Measurements from ENCODE around the gene COBL. TPM values are rescaled to one million over a fixed set of nuclear protein-coding genes. Genes with fewer than 3 reads are reported as not detected.

Gene COBL
- total and polyA plus RNA-seq, 9 of the 15 experiments (the other 6 are each of a cell fraction or from before 2014, with no cell fraction given), result 0.01 to 2.4 (median 0.09) TPM; not detected in 3

DNA sequence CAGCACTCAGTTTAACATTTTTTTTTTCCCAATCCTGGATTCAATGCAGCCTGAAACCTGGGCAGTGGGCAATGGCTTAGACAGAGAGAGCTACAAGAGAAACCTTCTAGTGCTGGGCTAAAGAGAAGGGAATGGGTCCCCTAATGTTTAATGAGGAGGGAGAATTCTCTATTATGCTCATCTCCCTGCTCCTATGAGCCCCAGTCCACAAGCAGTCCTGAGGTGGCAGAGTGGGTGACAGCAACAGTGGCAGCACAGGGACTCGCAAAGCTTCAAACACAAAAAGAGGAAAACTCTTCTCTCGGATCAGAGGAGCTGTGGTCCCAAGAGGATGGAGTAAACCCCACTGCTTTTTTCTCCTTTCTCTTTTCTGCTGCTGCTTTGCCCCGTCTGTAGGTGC lies 36.5 kb downstream of the COBL start:
- H3K4me3 ChIP-seq, result no peak overlapping the region
- TF ChIP-seq, protein P1, sequence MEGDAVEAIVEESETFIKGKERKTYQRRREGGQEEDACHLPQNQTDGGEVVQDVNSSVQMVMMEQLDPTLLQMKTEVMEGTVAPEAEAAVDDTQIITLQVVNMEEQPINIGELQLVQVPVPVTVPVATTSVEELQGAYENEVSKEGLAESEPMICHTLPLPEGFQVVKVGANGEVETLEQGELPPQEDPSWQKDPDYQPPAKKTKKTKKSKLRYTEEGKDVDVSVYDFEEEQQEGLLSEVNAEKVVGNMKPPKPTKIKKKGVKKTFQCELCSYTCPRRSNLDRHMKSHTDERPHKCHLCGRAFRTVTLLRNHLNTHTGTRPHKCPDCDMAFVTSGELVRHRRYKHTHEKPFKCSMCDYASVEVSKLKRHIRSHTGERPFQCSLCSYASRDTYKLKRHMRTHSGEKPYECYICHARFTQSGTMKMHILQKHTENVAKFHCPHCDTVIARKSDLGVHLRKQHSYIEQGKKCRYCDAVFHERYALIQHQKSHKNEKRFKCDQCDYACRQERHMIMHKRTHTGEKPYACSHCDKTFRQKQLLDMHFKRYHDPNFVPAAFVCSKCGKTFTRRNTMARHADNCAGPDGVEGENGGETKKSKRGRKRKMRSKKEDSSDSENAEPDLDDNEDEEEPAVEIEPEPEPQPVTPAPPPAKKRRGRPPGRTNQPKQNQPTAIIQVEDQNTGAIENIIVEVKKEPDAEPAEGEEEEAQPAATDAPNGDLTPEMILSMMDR (IDR thresholded peaks at IDR 0.05 in 2 of 3, conservative IDR thresholded peaks at IDR 0.05 in 1 of 3; ENCODE audit: insufficient read depth in 2 of 3, low read depth in 1 of 3, low read length in 3 of 3), result no peak
- no peak for TF ChIP-seq ESRRA (IDR thresholded peaks at IDR 0.05; ENCODE audit: borderline replicate concordance, low read depth)
- TF ChIP-seq MEF2D (tag; conservative IDR thresholded peaks at IDR 0.05; ENCODE audit: low read depth), result no peak
- TF ChIP-seq CHD2 (IDR thresholded peaks at IDR 0.05; ENCODE audit: low read depth, low read length), result no peak
- no peak for TF ChIP-seq XRCC4 (IDR thresholded peaks at IDR 0.05; ENCODE audit: extremely low read depth, insufficient read depth, insufficient read length)
- TF ChIP-seq ZNF75A (CRISPR knock-in tag; IDR thresholded peaks at IDR 0.05), result no peak
- TF ChIP-seq, protein P2, sequence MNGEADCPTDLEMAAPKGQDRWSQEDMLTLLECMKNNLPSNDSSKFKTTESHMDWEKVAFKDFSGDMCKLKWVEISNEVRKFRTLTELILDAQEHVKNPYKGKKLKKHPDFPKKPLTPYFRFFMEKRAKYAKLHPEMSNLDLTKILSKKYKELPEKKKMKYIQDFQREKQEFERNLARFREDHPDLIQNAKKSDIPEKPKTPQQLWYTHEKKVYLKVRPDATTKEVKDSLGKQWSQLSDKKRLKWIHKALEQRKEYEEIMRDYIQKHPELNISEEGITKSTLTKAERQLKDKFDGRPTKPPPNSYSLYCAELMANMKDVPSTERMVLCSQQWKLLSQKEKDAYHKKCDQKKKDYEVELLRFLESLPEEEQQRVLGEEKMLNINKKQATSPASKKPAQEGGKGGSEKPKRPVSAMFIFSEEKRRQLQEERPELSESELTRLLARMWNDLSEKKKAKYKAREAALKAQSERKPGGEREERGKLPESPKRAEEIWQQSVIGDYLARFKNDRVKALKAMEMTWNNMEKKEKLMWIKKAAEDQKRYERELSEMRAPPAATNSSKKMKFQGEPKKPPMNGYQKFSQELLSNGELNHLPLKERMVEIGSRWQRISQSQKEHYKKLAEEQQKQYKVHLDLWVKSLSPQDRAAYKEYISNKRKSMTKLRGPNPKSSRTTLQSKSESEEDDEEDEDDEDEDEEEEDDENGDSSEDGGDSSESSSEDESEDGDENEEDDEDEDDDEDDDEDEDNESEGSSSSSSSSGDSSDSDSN (IDR thresholded peaks at IDR 0.05; ENCODE audit: borderline replicate concordance in 1 of 2, low read depth in 2 of 2, low read length in 2 of 2), result no peak
- no peak for TF ChIP-seq ETV5 (CRISPR knock-in tag; IDR thresholded peaks at IDR 0.05; ENCODE audit: low read depth)
- TF ChIP-seq, protein P3, sequence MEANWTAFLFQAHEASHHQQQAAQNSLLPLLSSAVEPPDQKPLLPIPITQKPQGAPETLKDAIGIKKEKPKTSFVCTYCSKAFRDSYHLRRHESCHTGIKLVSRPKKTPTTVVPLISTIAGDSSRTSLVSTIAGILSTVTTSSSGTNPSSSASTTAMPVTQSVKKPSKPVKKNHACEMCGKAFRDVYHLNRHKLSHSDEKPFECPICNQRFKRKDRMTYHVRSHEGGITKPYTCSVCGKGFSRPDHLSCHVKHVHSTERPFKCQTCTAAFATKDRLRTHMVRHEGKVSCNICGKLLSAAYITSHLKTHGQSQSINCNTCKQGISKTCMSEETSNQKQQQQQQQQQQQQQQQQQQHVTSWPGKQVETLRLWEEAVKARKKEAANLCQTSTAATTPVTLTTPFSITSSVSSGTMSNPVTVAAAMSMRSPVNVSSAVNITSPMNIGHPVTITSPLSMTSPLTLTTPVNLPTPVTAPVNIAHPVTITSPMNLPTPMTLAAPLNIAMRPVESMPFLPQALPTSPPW (CRISPR knock-in tag; IDR thresholded peaks at IDR 0.05), result no peak
- no peak for TF ChIP-seq FOXJ2 (tag; IDR thresholded peaks at IDR 0.05)
- no peak for TF ChIP-seq ZNF695 (CRISPR knock-in tag; IDR thresholded peaks at IDR 0.05)
- TF ChIP-seq ZNF311 (CRISPR knock-in tag; IDR thresholded peaks at IDR 0.05), result no peak
- TF ChIP-seq, protein P4, sequence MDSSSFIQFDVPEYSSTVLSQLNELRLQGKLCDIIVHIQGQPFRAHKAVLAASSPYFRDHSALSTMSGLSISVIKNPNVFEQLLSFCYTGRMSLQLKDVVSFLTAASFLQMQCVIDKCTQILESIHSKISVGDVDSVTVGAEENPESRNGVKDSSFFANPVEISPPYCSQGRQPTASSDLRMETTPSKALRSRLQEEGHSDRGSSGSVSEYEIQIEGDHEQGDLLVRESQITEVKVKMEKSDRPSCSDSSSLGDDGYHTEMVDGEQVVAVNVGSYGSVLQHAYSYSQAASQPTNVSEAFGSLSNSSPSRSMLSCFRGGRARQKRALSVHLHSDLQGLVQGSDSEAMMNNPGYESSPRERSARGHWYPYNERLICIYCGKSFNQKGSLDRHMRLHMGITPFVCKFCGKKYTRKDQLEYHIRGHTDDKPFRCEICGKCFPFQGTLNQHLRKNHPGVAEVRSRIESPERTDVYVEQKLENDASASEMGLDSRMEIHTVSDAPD (CRISPR knock-in tag; IDR thresholded peaks at IDR 0.05), result no peak
- no peak for TF ChIP-seq RBM22 (IDR thresholded peaks at IDR 0.05; ENCODE audit: low read depth, low read length, poor library complexity, severe bottlenecking)
- TF ChIP-seq MIER1 (IDR thresholded peaks at IDR 0.05; ENCODE audit: low read depth), result no peak
- no peak for TF ChIP-seq CC2D1A (IDR thresholded peaks at IDR 0.05)

More for the DNA sequence above, 36.5 kb downstream of the COBL start:
- FAIRE-seq (no peak), ATAC-seq (no peak), DNase-seq (ENCODE audit: extremely low read depth in 1 of 4, low spot score in 3 of 4) (no peak)
- no peak overlapping the region for H3K4me2 ChIP-seq (ENCODE audit: insufficient read depth, low read length)
- H3K9ac ChIP-seq (ENCODE audit: insufficient read depth in 1 of 2, low read depth in 2 of 2, low read length in 2 of 2), result no peak overlapping the region
- 0% methylated on average over 3 of the region's 3 CpGs for WGBS (ENCODE audit: insufficient coverage, low coverage, missing lambda C conversion rate)
- H3K27ac ChIP-seq (ENCODE audit: extremely low read depth, low read depth, low read length), result no peak overlapping the region
- no peaks in the 10 kb centered on the region for H3K4me1 ChIP-seq (replicated peaks in 1 of 2; ENCODE audit: control insufficient read depth in 2 of 2, insufficient read depth in 2 of 2, low read length in 2 of 2)
- H3K27me3 ChIP-seq (ENCODE audit: control insufficient read depth in 2 of 2, insufficient read depth in 2 of 2, low read length in 2 of 2), result peaks cover 8 to 22% of the 10 kb centered on the region in 2 experiments; a peak in 4 of 5 replicates
- BruUV-seq (replicated peaks), result no TSS peak
- CTCF ChIA-PET (ENCODE audit: low intra/inter-chr PET ratio), result no interaction called here
- no peaks in the 10 kb centered on the region for H3K9me1 ChIP-seq (ENCODE audit: control insufficient read depth, insufficient read depth, low read length)
- no peak overlapping the region for H2AFZ ChIP-seq (ENCODE audit: low read depth, low read length)
- in situ Hi-C loops (cut with MboI) (no loop called here), intact Hi-C loops (cut with micrococcal nuclease) (no loop called here)
- H3K79me2 ChIP-seq (ENCODE audit: control insufficient read depth, insufficient read depth, low read length), result no peaks in the 10 kb centered on the region
- POLR2A ChIA-PET, result no interaction called here
- no peaks in the 10 kb centered on the region for H3K36me3 ChIP-seq (ENCODE audit: control insufficient read depth, insufficient read depth, low read length)
- H4K20me1 ChIP-seq (replicated peaks; ENCODE audit: control insufficient read depth, insufficient read depth, low read length), result no peaks in the 10 kb centered on the region
- no peaks in the 10 kb centered on the region for H3K9me3 ChIP-seq (replicated peaks; ENCODE audit: control insufficient read depth, insufficient read depth, low read depth, low read length)
